AML-193 (cell line): ENCODE data around the gene GSTM4.

Experiments
- DNase-seq, 2 experiments: peaks; one replicate each; lab custom pipeline; 2025; lab: John Stamatoyannopoulos, UW

Gene GSTM4

GRCh38 chr1:109624201-109625010 is 31.5 kb upstream of the GSTM4 start:
- no peak for DNase-seq

- DNase-seq = no peak
Observed at GRCh38 chr1:109625176-109625575, 30.7 kb upstream of the GSTM4 start.

DNA sequence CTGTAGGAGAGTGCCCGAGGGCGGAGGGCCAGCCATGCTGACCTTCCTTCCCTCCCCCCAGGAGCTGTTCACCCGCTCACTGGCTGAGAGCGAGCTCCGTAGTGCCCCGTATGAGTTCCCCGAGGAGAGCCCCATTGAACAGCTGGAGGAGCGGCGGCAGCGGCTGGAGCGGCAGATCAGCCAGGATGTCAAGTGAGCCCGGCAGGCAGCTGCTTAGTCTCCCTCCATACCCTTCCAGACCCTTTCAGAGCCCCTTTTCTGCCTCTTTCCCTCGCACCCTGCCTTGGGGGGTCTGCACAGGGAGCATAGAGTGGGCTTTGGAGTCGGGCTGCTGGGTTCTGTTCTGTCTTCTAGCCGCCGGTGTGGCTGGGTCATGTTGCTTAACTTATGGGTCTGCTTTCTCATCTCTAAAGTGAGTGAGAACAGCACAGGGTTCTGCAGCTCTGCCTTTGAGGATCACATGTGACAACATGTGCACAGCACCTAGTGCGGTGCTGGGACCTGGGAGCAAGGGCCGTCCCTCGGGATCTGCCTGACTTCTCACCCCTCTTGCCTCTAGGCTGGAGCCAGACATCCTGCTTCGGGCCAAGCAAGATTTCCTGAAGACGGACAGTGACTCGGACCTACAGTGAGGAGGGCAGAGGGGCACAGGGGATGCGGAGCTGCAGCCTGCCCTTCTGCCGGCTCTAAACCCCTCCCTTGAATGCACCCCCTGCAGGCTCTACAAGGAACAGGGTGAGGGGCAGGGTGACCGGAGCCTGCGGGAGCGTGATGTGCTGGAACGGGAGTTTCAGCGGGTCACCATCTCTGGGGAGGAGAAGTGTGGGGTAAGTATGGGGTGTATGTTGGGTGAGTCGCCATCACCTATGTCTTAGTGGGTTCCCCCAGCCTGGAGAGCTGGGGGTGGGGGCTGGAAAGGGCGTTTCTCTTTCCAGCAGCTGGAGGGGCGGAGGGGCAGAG is 30.0 kb upstream of the GSTM4 start:
- DNase-seq = no peak

- no peak for DNase-seq
Observed at GRCh38 chr1:109626682-109627408, 29.1 kb upstream of the GSTM4 start.

- no peak for DNase-seq
Observed at GRCh38 chr1:109627692-109628399, 28.1 kb upstream of the GSTM4 start.

GRCh38 chr1:109628540-109629321 is 27.2 kb upstream of the GSTM4 start:
- no peak for DNase-seq

GRCh38 chr1:109629372-109630030 is 26.4 kb upstream of the GSTM4 start:
- DNase-seq = no peak

GRCh38 chr1:109630081-109630897 is 25.6 kb upstream of the GSTM4 start:
- DNase-seq = no peak

- DNase-seq = no peak
Observed at GRCh38 chr1:109630898-109631512, 24.9 kb upstream of the GSTM4 start.

- DNase-seq = no peak
Observed at GRCh38 chr1:109631513-109632505, 24.1 kb upstream of the GSTM4 start.

DNA sequence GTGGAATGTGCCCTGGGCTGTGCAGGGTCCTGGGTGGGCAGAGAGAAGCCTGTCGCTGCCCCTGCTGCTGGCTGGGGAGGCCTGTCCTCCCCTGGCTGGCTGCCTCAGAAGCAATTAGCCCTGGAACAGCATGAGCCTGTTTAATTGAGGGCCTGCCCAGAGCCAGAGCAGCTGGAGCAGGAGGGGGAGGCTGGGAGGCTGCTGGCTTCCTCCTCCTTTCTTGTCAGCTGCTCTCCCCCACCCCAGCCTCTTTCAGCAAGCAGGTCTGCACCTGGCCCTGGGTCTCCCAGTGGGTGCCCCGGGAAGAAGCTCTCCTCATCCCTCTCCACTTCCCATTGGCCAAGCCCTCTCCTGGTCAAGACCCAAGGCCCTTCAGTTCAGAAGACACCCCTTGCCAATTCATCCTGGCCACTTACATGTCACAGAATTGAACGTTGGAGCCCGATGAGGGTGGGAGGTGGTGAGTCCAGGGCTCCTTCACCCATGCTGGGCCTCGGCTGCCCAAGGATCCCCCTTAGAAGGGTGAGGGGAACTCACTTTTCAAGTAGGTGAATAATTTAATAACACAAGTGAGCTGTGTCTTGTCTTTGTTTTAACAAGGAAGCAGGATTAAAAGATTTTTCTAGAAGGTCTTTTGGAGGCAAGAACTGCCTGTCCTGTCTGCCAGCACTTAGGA is 23.1 kb upstream of the GSTM4 start:
- no peak for DNase-seq

GRCh38 chr1:109634292-109634691 is 21.6 kb upstream of the GSTM4 start:
- DNase-seq = no peak

DNA sequence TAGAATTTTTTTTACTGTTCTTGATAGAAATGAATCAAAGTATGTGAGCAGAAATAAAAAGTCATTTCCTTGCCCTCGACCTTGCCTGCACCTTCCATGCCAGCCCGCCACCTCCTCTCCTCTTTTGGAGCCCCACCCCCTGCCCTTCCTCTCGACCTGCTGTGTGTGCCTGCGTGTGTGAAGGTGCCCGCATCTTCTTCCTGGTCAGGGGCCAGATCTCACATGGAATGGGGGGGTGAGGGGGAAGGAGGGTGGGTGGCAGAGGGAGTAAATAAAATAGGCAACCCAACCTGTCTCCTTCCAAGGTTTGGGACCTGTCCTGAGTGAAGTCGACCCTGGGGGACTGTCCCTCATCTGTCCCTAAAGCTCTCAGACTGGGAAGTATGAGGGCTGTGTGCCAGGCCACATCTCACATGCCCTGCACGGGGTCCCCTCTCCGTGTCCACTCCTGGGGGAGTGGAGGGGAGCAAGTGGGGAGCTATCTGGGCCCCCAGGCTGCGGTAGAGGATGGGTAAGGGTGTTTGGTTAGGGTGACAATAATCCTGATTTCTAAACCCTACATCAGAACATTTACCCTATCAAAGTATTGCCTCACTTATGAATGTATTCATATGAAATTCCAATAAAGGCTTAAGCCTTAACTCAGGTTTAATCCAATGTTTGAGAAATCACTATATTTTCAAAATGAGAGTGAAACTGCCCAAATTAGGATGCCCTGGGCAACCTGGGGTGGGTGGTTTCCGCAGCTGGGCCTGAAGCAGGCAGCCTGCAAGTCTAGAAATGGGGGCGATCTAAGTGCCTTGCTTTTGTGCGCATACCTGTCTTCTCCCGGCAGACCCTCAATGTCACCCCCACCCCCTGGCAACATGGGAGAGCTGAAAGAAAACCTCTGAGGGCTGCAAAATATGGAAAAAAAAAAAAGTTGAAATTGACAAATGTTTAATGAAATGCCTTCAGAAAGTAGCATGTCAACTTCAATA is 20.8 kb upstream of the GSTM4 start:
- no peak for DNase-seq

GRCh38 chr1:109635862-109636200 is 20.1 kb upstream of the GSTM4 start:
- no peak for DNase-seq

GRCh38 chr1:109636201-109636952 is 19.5 kb upstream of the GSTM4 start:
- no peak for DNase-seq
